H1 (cell line): Measurements from ENCODE around the gene IL31. TPM values are rescaled to one million over a fixed set of nuclear protein-coding genes. Genes with fewer than 3 reads are reported as not detected.

Source experiments
- CTCF ChIA-PET: fragments of 300-600 bp; sonication (Branson Sonifier 250); formaldehyde crosslinking; loops from one replicate; lab custom pipeline; 2021; ENCODE audit not compliant: partially characterized antibody; lab: Charles Lee
- POLR2A ChIA-PET: fragments of 300-600 bp; sonication (Branson Sonifier 250); formaldehyde crosslinking; loops from one replicate; lab custom pipeline; 2021; ENCODE audit warnings: inconsistent platforms; ENCODE audit not compliant: partially characterized antibody; lab: Charles Lee
- DNase-seq, 2 experiments: peaks; one replicate each; pipeline versions ENCODE4 v3.0.0 to v3.0.0-alpha.2; 2010 to 2022; ENCODE audit warnings: low spot score in 2 of 2, low read depth in 1 of 2, mixed read lengths in 1 of 2
- FAIRE-seq: peaks from 2 replicates; lab custom pipeline; 2011; peaks lifted over from hg19 to GRCh38; lab: Jason Lieb, UNC
- H2AFZ ChIP-seq: 2 replicates; pipeline ENCODE4 v1.8.1; 2012; ENCODE audit warnings: low read length, inconsistent platforms
- H2AK5ac ChIP-seq: 2 replicates; pipeline ENCODE4 v1.6.1; 2013; ENCODE audit warnings: low read depth, low read length
- H2BK120ac ChIP-seq: replicated peaks from 2 replicates; pipeline ENCODE3; 2013; ENCODE audit warnings: low read depth, low read length, inconsistent platforms
- H2BK12ac ChIP-seq: 2 replicates; pipeline ENCODE4 v1.6.1; 2013; ENCODE audit warnings: low read depth, low read length
- H2BK15ac ChIP-seq: 2 replicates; pipeline ENCODE4 v1.6.1; 2013; ENCODE audit warnings: low read length
- H2BK20ac ChIP-seq: 2 replicates; pipeline ENCODE4 v1.6.1; 2013; ENCODE audit warnings: low read length
- H2BK5ac ChIP-seq: 2 replicates; pipeline ENCODE4 v1.6.1; 2013; ENCODE audit warnings: low read depth, low read length
- H3K14ac ChIP-seq: 2 replicates; pipeline ENCODE4 v1.6.1; 2013; ENCODE audit warnings: inconsistent platforms; ENCODE audit not compliant: insufficient read length
- H3K18ac ChIP-seq: 2 replicates; pipeline ENCODE4 v1.6.1; 2013; ENCODE audit warnings: low read length; ENCODE audit errors: extremely low read depth
- H3K23ac ChIP-seq: 2 replicates; pipeline ENCODE4 v1.6.1; 2013; ENCODE audit warnings: inconsistent platforms; ENCODE audit not compliant: insufficient read length
- H3K23me2 ChIP-seq: 2 replicates; pipeline ENCODE4 v1.6.1; 2013; ENCODE audit warnings: low read depth, low read length
- H3K27ac ChIP-seq: 2 replicates; pipeline ENCODE4 v1.6.1; 2011; ENCODE audit warnings: low read depth, low read length, inconsistent platforms
- H3K27me3 ChIP-seq, 4 experiments: replicated peaks in 1 of 4; 1 replicate in 1 of 4; 2 replicates in 3 of 4; pipeline versions ENCODE4 v1.6.1 to v1.8.1; 2011 to 2013; ENCODE audit warnings: low read length in 3 of 4, mild to moderate bottlenecking in 3 of 4, inconsistent platforms in 2 of 4, mixed read lengths in 2 of 4, moderate library complexity in 1 of 4; ENCODE audit not compliant: control insufficient read depth in 3 of 4, insufficient read depth in 3 of 4; ENCODE audit errors: extremely low read depth in 1 of 4
- H3K36me3 ChIP-seq, 4 experiments: 2 replicates each; pipeline versions ENCODE4 v1.6.1 to v1.8.1; 2011 to 2013; ENCODE audit warnings: mild to moderate bottlenecking in 4 of 4, low read length in 3 of 4, moderate library complexity in 2 of 4, control low read depth in 1 of 4, inconsistent platforms in 1 of 4; ENCODE audit not compliant: insufficient read depth in 4 of 4, control insufficient read depth in 2 of 4
- H3K4ac ChIP-seq: replicated peaks from 2 replicates; pipeline ENCODE3; 2013; ENCODE audit warnings: low read length, low read depth, mixed read lengths, inconsistent platforms; ENCODE audit not compliant: insufficient read length
- H3K4me1 ChIP-seq, 4 experiments: replicated peaks in 1 of 4; 1 replicate in 1 of 4; 2 replicates in 3 of 4; pipeline versions ENCODE4 v1.6.1 to v1.8.1; 2011 to 2013; ENCODE audit warnings: low read length in 3 of 4, inconsistent platforms in 2 of 4, mixed read lengths in 1 of 4; ENCODE audit not compliant: insufficient read depth in 4 of 4, control insufficient read depth in 3 of 4
- H3K4me2 ChIP-seq, 2 experiments: 2 replicates each; pipeline versions ENCODE4 v1.6.1 to v1.8.1; 2011 to 2013; ENCODE audit warnings: low read depth in 2 of 2, low read length in 2 of 2, control low read depth in 1 of 2, inconsistent platforms in 1 of 2, mild to moderate bottlenecking in 1 of 2; ENCODE audit not compliant: insufficient read depth in 1 of 2
- H3K4me3 ChIP-seq, 4 experiments: fragments of 200-600, 300-600 bp in 1 of 4; sonication (generic), shearing (Covaris generic), sonication (Bioruptor Twin) in 1 of 4; 2 replicates each; pipeline versions ENCODE4 v1.5.1 to v1.8.1; 2011 to 2016; ENCODE audit warnings: low read length in 4 of 4, low read depth in 3 of 4, control low read depth in 2 of 4, inconsistent platforms in 2 of 4, mild to moderate bottlenecking in 2 of 4, mixed read lengths in 1 of 4, moderate library complexity in 1 of 4; ENCODE audit not compliant: insufficient read depth in 2 of 4; ENCODE audit errors: extremely low read depth in 1 of 4
- H3K56ac ChIP-seq: replicated peaks from 2 replicates; pipeline ENCODE3; 2013; ENCODE audit warnings: low read depth, mild to moderate bottlenecking, mixed read lengths, low read length, inconsistent platforms; ENCODE audit not compliant: insufficient read length
- H3K79me1 ChIP-seq: 2 replicates; pipeline ENCODE4 v1.6.1; 2013; ENCODE audit warnings: low read depth, low read length, control low read depth
- H3K79me2 ChIP-seq, 2 experiments: 2 replicates each; pipeline versions ENCODE4 v1.6.1 to v1.8.1; 2012 to 2013; ENCODE audit warnings: low read length in 2 of 2, mild to moderate bottlenecking in 2 of 2, inconsistent platforms in 1 of 2; ENCODE audit not compliant: insufficient read depth in 2 of 2, control insufficient read depth in 1 of 2
- H3K9ac ChIP-seq, 4 experiments: replicated peaks in 1 of 4; 1 replicate in 1 of 4; 2 replicates in 3 of 4; pipeline versions ENCODE4 v1.6.1 to v1.8.1; 2011 to 2013; ENCODE audit warnings: low read depth in 3 of 4, low read length in 3 of 4, control low read depth in 2 of 4, mild to moderate bottlenecking in 2 of 4, moderate library complexity in 2 of 4, inconsistent platforms in 1 of 4; ENCODE audit errors: extremely low read depth in 1 of 4
- H3K9me3 ChIP-seq, 2 experiments: 2 replicates each; pipeline versions ENCODE4 v1.6.1 to v1.8.1; 2012 to 2013; ENCODE audit warnings: mild to moderate bottlenecking in 2 of 2, moderate library complexity in 2 of 2, control low read depth in 1 of 2, inconsistent platforms in 1 of 2, low read depth in 1 of 2, low read length in 1 of 2, mixed read lengths in 1 of 2; ENCODE audit not compliant: insufficient read depth in 2 of 2
- H4K20me1 ChIP-seq, 2 experiments: replicated peaks in 1 of 2; 2 replicates each; pipeline versions ENCODE3 to v1.8.1; 2011 to 2013; ENCODE audit warnings: inconsistent platforms in 2 of 2, low read length in 2 of 2, mild to moderate bottlenecking in 1 of 2; ENCODE audit not compliant: insufficient read depth in 2 of 2, control insufficient read depth in 1 of 2
- H4K5ac ChIP-seq: 2 replicates; pipeline ENCODE4 v1.6.1; 2013; ENCODE audit warnings: low read length, low read depth, mixed read lengths, inconsistent platforms; ENCODE audit not compliant: insufficient read length
- H4K8ac ChIP-seq: 2 replicates; pipeline ENCODE4 v1.8.0; 2013; ENCODE audit warnings: mild to moderate bottlenecking, moderate library complexity, low read length, inconsistent platforms; ENCODE audit not compliant: insufficient read depth; ENCODE audit errors: extremely low read depth
- H4K91ac ChIP-seq: replicated peaks from 2 replicates; pipeline ENCODE3; 2013; ENCODE audit warnings: low read length, mixed read lengths, inconsistent platforms; ENCODE audit not compliant: insufficient read length
- SIRT6 ChIP-seq: IDR thresholded peaks from one replicate; pipeline ENCODE4 v1.7.1; 2012; ENCODE audit warnings: low read length, inconsistent platforms
- TAF7 ChIP-seq: optimal IDR thresholded peaks from 2 replicates; pipeline ENCODE3; 2011; ENCODE audit warnings: low read depth, mild to moderate bottlenecking, inconsistent platforms, low read length, moderate library complexity, borderline replicate concordance
- WGBS, 2 experiments: shearing (Covaris generic) in 1 of 2; methylation state at CpG; one replicate each; pipeline versions ENCODE4 v1.1.6 to v1.1.7; 2013 to 2015; ENCODE audit warnings: low lambda C conversion rate in 2 of 2, mixed read lengths in 2 of 2, inconsistent platforms in 1 of 2, low coverage in 1 of 2, missing lambda C conversion rate in 1 of 2; ENCODE audit not compliant: insufficient replicate concordance in 2 of 2, insufficient coverage in 1 of 2, insufficient read length in 1 of 2; ENCODE audit errors: extremely low coverage in 1 of 2, missing lambda C conversion rate in 1 of 2; 5-methylcytosine and 5-hydroxymethylcytosine counted together
- polyA plus RNA-seq, 7 experiments: library from polyadenylated mRNA; depleted of rRNA in 3 of 7; stranded (reverse) in 5 of 7; unstranded in 2 of 7; fragments of >200 nt in 5 of 7; fragments of 200-250 nt in 2 of 7; gene quantifications; 1 replicate in 5 of 7; 2 replicates in 1 of 7; 4 replicates in 1 of 7; pipeline versions ENCODE4 v1.2.1 to v1.2.3, GENCODE V29; 2011 to 2013; ENCODE audit warnings: missing spikeins in 2 of 7, mixed read lengths in 2 of 7
- total RNA-seq: library from RNA; stranded (reverse); fragmentation: NEBNext Ultra II Directional; extraction: Animal tissue kit (Norgen Biotek cat#: 25700); gene quantifications from 2 replicates; pipeline ENCODE4 v1.2.1, GENCODE V29; 2021

The IL31 gene
- total and polyA plus RNA-seq, 2 of the 8 experiments (the other 6 are each of a cell fraction or from before 2014, with no cell fraction given): not detected

DNA sequence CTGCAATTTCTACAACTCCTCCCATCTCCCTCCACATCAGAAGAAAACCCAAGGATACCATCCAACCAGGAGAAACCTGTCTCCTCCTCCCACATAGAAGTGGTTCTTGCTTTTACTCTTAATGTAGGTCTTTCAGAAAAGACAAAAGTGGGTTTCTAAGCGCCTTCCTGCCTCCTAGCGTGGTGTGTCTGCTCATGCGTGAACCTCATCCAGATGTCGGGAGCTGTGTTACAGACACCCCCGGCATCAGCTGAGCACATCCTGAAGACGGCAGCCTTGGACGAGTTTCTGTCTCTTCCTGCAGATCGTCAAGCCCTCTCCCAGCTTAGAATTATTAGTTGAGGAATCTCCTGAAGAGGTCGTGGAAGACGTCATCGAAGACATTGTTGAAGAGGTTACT lies 18.4 kb upstream of the IL31 start:
- H3K23me2 ChIP-seq: no peaks in the 10 kb centered on the region
- H2BK15ac ChIP-seq: no peak overlapping the region
- 96% methylated on average over 11 of the region's 11 CpGs; no CpG with 5 or more reads in 1 of the 2 experiments for WGBS, 2 experiments
- no peak overlapping the region for H3K27ac ChIP-seq
- no peak overlapping the region for H3K23ac ChIP-seq
- ChIA-PET POLR2A (interaction anchor here (0.7 to 1.9 kb wide), 4 partner anchors 11 to 44 kb away, joined by 3 to 6 read pairs (median 4); partner anchors contain the start of gene B3GNT4), CTCF (interaction anchor here (0.9 to 4.8 kb wide), 10 partner anchors 9 to 141 kb away, joined by 3 to 27 read pairs (median 4); partner anchors contain the start of gene LRRC43)
- H3K14ac ChIP-seq: no peak overlapping the region
- no peak overlapping the region for H4K91ac ChIP-seq
- peaks cover 0 to 4% (median under 1%) of the 10 kb centered on the region in 4 experiments; a peak in 2 of 7 replicates for H3K4me1 ChIP-seq
- no peak overlapping the region for H4K8ac ChIP-seq
- H3K18ac ChIP-seq: no peak overlapping the region
- H3K9ac ChIP-seq: no peak overlapping the region
- no peak overlapping the region for H4K5ac ChIP-seq
- H3K79me1 ChIP-seq: no peaks in the 10 kb centered on the region
- no peak overlapping the region for H3K56ac ChIP-seq
- no peak overlapping the region for H3K4ac ChIP-seq
- H2BK12ac ChIP-seq: no peak overlapping the region
- H3K27me3 ChIP-seq: no peaks in the 10 kb centered on the region
- DNase-seq: no peak
- H3K4me2 ChIP-seq: no peak overlapping the region
- H3K4me3 ChIP-seq: no peak overlapping the region
- H2BK120ac ChIP-seq: no peak overlapping the region
- no peak for FAIRE-seq
- H2AK5ac ChIP-seq: no peak overlapping the region
- no peaks in the 10 kb centered on the region for H3K36me3 ChIP-seq
- H3K9me3 ChIP-seq: no peaks in the 10 kb centered on the region
- TF ChIP-seq SIRT6: no peak
- TF ChIP-seq TAF7: no peak
- H2BK5ac ChIP-seq: no peak overlapping the region
- H2AFZ ChIP-seq: no peak overlapping the region
- H3K79me2 ChIP-seq: no peaks in the 10 kb centered on the region
- no peak overlapping the region for H2BK20ac ChIP-seq
- H4K20me1 ChIP-seq: no peaks in the 10 kb centered on the region
